Mucosa of descending colon (tissue), 3 donors: ENCODE measurements around the gene NKAIN2. TPM values are rescaled to one million over a fixed set of nuclear protein-coding genes. Genes with fewer than 3 reads are reported as not detected.
"Not testable (repeated sequence)": the region's sequence is repeated elsewhere in the genome, so short reads cannot be mapped to it uniquely, and the experiment has no call there.

Experiments
- ATAC-seq: fragments of 200-7000 bp; cut with Tn5 transposase; one replicate; pipeline ENCODE4 v1.9.1; 2020; ENCODE audit warnings: mild to moderate bottlenecking, moderate library complexity
- DNase-seq, 3 donors: peaks; one replicate each; pipeline ENCODE4 v3.0.0-alpha.2; 2020
- H3K36me3 ChIP-seq: fragments of 200-600 bp; one replicate; pipeline ENCODE4 v1.8.0; 2021; ENCODE audit warnings: low read depth, mild to moderate bottlenecking
- H3K4me1 ChIP-seq: fragments of 200-600 bp; one replicate; pipeline ENCODE4 v1.8.0; 2021; ENCODE audit warnings: low read depth, mild to moderate bottlenecking
- H3K4me3 ChIP-seq: fragments of 200-600 bp; one replicate; pipeline ENCODE4 v1.8.0; 2021; ENCODE audit warnings: mild to moderate bottlenecking
- H3K9me3 ChIP-seq: fragments of 200-600 bp; one replicate; pipeline ENCODE4 v1.8.0; 2021; ENCODE audit warnings: mild to moderate bottlenecking
- intact Hi-C, 2 donors: fragments of 100-400 bp; cut with DNase I in 1 of 2; cut with micrococcal nuclease in 1 of 2; formaldehyde crosslinking; loops; one replicate each; pipeline versions ENCODE4 v1.11.0 to v1.11.1; 2022; cut with DNase I, micrococcal nuclease
- total RNA-seq, 3 donors: library from RNA; stranded (reverse); fragmentation: NEBNext Ultra II Directional in 2 of 3; extraction: Animal tissue kit (Norgen Biotek cat#: 25700) in 2 of 3; gene quantifications; one replicate each; pipeline versions ENCODE4 v1.2.1 to v1.2.4, GENCODE V29; 2021 to 2023
- TF ChIP-seq, protein P1 (sequence below): fragments of 200-600 bp; IDR thresholded peaks from one replicate; pipeline ENCODE4 v1.8.0; 2022; ENCODE audit warnings: antibody characterized with exemption, mild to moderate bottlenecking
- donor health status: DM: no; HTN: no; CAD: no; lungs with moderate emphysema.
- donor health status: DM: no; HTN: no; CAD: no.
- donor health status: DM: no; HTN: yes; CAD: no.

NKAIN2 gene
- total RNA-seq, 3 donors from 2014 or later, result 0.34 to 4.7 (median 0.69) TPM

DNA sequence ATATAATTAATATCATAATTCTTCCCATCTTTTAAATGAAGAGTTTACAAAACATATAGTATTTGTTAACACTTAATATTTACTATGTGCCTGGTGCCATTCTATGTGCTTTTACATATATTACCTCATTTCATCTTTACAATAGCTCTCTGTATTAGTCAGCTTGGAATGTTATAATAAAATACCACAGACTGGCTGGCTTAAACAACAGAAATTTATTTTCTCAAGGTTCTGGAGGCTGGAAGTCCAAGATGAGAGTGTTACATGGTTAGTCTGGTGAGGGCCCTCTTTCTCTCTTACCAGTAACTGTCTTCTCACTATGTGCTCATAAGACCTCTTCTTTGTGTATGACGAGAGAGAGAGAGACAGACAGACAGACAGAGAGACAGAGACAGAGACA is 110.2 kb downstream of the NKAIN2 start:
- Histone ChIP-seq H3K4me1 (no peaks in the 10 kb centered on the region), H3K9me3 (no peaks in the 10 kb centered on the region), H3K4me3 (no peak overlapping the region), H3K36me3 (no peaks in the 10 kb centered on the region)
- TF ChIP-seq, protein P1, sequence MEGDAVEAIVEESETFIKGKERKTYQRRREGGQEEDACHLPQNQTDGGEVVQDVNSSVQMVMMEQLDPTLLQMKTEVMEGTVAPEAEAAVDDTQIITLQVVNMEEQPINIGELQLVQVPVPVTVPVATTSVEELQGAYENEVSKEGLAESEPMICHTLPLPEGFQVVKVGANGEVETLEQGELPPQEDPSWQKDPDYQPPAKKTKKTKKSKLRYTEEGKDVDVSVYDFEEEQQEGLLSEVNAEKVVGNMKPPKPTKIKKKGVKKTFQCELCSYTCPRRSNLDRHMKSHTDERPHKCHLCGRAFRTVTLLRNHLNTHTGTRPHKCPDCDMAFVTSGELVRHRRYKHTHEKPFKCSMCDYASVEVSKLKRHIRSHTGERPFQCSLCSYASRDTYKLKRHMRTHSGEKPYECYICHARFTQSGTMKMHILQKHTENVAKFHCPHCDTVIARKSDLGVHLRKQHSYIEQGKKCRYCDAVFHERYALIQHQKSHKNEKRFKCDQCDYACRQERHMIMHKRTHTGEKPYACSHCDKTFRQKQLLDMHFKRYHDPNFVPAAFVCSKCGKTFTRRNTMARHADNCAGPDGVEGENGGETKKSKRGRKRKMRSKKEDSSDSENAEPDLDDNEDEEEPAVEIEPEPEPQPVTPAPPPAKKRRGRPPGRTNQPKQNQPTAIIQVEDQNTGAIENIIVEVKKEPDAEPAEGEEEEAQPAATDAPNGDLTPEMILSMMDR, result no peak
- intact Hi-C loops, result no loop called here
- DNase-seq (no peak), ATAC-seq (no peak)

DNA sequence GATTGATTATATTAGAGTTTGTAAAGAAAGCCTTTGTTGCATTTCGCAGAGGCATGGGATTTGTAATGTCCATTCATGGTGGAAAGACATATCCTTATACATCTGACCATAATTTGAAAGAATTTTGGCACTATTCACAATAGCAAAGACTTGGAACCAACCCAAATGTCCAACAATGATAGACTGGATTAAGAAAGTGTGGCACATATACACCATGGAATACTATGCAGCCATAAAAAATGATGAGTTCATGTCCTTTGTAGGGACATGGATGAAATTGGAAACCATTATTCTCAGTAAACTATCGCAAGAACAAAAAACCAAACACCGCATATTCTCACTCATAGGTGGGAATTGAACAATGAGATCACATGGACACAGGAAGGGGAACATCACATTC is 119.7 kb downstream of the NKAIN2 start:
- H3K4me1 ChIP-seq, H3K4me3 ChIP-seq, H3K36me3 ChIP-seq, DNase-seq, ATAC-seq, intact Hi-C loops, H3K9me3 ChIP-seq: not testable (repeated sequence)

DNA sequence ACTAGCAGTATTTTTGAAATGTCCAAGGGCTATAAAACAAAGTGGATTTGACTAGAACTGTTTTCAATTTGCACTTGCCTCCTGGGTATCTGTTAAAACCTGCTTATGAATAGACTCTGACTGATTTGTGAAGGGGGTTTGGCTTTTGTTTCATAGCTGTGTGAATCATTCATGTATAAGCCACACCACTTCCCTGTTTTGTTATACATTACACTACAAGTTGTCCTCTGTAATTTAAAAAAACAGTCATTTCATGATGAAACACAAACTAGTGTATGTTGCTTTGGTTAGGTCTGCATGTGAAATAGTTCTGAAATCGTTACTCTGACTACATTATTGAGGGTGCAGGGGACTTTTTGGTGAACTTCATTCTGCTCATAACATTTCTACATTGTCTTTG is 121.7 kb downstream of the NKAIN2 start:
- ATAC-seq (no peak), DNase-seq (no peak)
- H3K9me3 ChIP-seq, result no peaks in the 10 kb centered on the region
- TF ChIP-seq, protein P1, result no peak
- no peaks in the 10 kb centered on the region for H3K36me3 ChIP-seq
- H3K4me3 ChIP-seq, result no peak overlapping the region
- intact Hi-C loops, result no loop called here
- no peaks in the 10 kb centered on the region for H3K4me1 ChIP-seq

DNA sequence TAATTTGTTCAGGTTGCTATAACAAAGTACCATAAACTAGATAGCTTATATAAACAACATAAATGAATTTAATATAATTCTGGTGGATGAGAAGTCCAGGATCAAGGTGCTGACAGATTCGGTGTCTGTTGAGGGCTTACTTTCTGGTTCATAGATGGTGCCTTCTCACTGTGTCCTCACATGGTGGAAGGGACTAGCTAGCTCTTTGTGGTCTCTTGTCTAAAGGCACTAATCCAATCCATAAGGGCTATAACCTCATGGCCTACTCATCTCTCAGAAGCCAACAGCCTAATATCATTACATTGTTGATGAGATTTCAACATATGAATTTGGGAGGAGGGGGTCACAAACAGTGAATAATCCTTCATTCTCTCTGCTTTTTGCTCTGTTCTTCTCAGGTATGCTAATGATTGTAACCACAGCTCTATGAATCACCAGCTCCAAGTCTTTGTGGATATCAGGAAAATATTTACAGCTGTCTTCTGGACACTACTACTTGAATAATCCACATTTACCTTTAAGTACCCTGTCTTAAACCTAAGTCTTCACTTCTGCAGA is 122.3 kb downstream of the NKAIN2 start:
- intact Hi-C loops, result no loop called here
- no peak for ATAC-seq
- TF ChIP-seq, protein P1, result no peak

DNA sequence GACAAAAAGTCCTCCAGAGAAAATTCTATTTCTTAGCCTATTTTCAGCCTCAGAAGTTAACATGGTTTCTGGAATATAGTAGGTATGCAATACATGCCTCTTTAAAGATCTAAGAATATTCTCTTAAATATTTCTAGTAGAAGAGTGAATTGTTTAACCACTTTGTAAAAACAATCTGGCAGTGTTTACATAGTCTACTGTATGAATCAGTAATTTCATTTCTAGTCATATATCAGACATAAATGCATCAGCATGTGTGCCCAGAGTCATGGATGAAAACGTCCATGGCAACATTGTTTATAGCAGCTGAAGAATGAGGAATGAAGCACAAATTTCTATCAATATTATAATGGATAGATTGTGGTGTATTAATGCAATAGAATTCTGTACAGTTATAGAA is 124.9 kb downstream of the NKAIN2 start:
- Histone ChIP-seq H3K9me3 (no peaks in the 10 kb centered on the region), H3K4me3 (no peak overlapping the region), H3K4me1 (no peaks in the 10 kb centered on the region), H3K36me3 (no peaks in the 10 kb centered on the region)
- intact Hi-C loops, result no loop called here
- TF ChIP-seq, protein P1, result no peak
- DNase-seq, result no peak
- no peak for ATAC-seq

More for the DNA sequence above, 122.3 kb downstream of the NKAIN2 start:
- Histone ChIP-seq H3K36me3 (no peaks in the 10 kb centered on the region), H3K4me3 (no peak overlapping the region), H3K4me1 (no peaks in the 10 kb centered on the region), H3K9me3 (no peaks in the 10 kb centered on the region)
- DNase-seq, result no peak

DNA sequence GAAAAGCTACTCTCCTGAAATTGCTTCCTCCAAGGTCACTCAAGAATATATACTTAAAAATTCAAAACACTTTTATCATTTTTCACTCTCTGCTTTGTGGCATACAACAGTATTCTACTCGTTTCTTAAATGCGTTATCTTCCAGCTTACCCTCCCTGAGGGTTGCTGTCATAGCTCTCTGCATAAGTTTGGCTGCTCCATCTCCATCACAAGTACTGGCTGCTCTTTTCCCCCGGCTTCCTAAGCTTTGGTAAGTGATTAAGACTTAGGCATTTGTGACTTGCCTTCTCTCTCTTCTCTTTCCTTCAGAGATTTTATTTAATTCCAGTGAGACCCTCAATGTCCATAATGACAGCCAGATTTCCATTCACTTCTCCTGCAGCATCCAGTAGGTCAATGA is 128.3 kb downstream of the NKAIN2 start:
- Histone ChIP-seq H3K9me3 (no peaks in the 10 kb centered on the region), H3K4me1 (no peaks in the 10 kb centered on the region), H3K4me3 (no peak overlapping the region), H3K36me3 (no peaks in the 10 kb centered on the region)
- DNase-seq (no peak), ATAC-seq (no peak)
- TF ChIP-seq, protein P1, result no peak
- intact Hi-C loops, result no loop called here
